H9 (cell line): ENCODE results near the gene CERS4. TPM values are rescaled to one million over a fixed set of nuclear protein-coding genes. Genes with fewer than 3 reads are reported as not detected.

Experiments used
- DNase-seq: peaks from one replicate; pipeline ENCODE4 v3.0.0-alpha.2; 2017
- H2AFZ ChIP-seq: one replicate; pipeline ENCODE4 v1.6.1; 2013; ENCODE audit warnings: mild to moderate bottlenecking, low read length, control low read depth, moderate library complexity
- H2AK5ac ChIP-seq: 2 replicates; pipeline ENCODE4 v1.6.1; 2013; ENCODE audit warnings: low read length, control low read depth, mixed read lengths; ENCODE audit not compliant: insufficient read length
- H2BK120ac ChIP-seq: one replicate; pipeline ENCODE4 v1.6.1; 2013; ENCODE audit warnings: low read depth, mild to moderate bottlenecking, low read length, control low read depth, inconsistent platforms; ENCODE audit not compliant: poor library complexity, severe bottlenecking
- H2BK12ac ChIP-seq: 2 replicates; pipeline ENCODE4 v1.6.1; 2013; ENCODE audit warnings: low read length, control low read depth, mixed read lengths, low read depth; ENCODE audit not compliant: insufficient read length
- H2BK15ac ChIP-seq: 2 replicates; pipeline ENCODE4 v1.6.1; 2013; ENCODE audit warnings: low read depth, low read length, control low read depth
- H2BK20ac ChIP-seq: one replicate; pipeline ENCODE4 v1.6.1; 2013; ENCODE audit warnings: low read depth, mild to moderate bottlenecking, low read length, control low read depth, inconsistent platforms; ENCODE audit not compliant: poor library complexity, severe bottlenecking
- H2BK5ac ChIP-seq: 2 replicates; pipeline ENCODE4 v1.6.1; 2013; ENCODE audit warnings: low read length, control low read depth, mixed read lengths; ENCODE audit not compliant: insufficient read length
- H3K14ac ChIP-seq: 2 replicates; pipeline ENCODE4 v1.6.1; 2013; ENCODE audit warnings: low read length, control low read depth; ENCODE audit not compliant: insufficient read depth
- H3K18ac ChIP-seq: 2 replicates; pipeline ENCODE4 v1.6.1; 2013; ENCODE audit warnings: low read depth, mild to moderate bottlenecking, mixed read lengths, low read length, control low read depth; ENCODE audit not compliant: insufficient read length
- H3K23ac ChIP-seq: 2 replicates; pipeline ENCODE4 v1.6.1; 2013; ENCODE audit warnings: low read length, control low read depth, mixed read lengths, low read depth; ENCODE audit not compliant: insufficient read length
- H3K23me2 ChIP-seq: 2 replicates; pipeline ENCODE4 v1.6.1; 2013; ENCODE audit warnings: low read depth, mild to moderate bottlenecking, mixed read lengths, low read length, control low read depth; ENCODE audit not compliant: insufficient read length, poor library complexity, severe bottlenecking
- H3K27ac ChIP-seq: 2 replicates; pipeline ENCODE4 v1.5.1; 2013; ENCODE audit warnings: low read length, control low read depth, mixed read lengths, low read depth; ENCODE audit not compliant: insufficient read length
- H3K27me3 ChIP-seq: 2 replicates; pipeline ENCODE4 v1.6.1; 2013; ENCODE audit warnings: low read length, control low read depth, inconsistent platforms; ENCODE audit not compliant: insufficient read depth
- H3K4ac ChIP-seq: 2 replicates; pipeline ENCODE4 v1.6.1; 2013; ENCODE audit warnings: low read depth, mild to moderate bottlenecking, control low read depth, inconsistent platforms, low read length, moderate library complexity
- H3K4me1 ChIP-seq: 2 replicates; pipeline ENCODE4 v1.6.1; 2013; ENCODE audit warnings: low read length, control low read depth, inconsistent platforms; ENCODE audit not compliant: insufficient read depth
- H3K4me2 ChIP-seq: 2 replicates; pipeline ENCODE4 v1.6.1; 2013; ENCODE audit warnings: low read length, control low read depth, mixed read lengths; ENCODE audit not compliant: insufficient read length, insufficient read depth
- H3K56ac ChIP-seq: 2 replicates; pipeline ENCODE4 v1.6.1; 2013; ENCODE audit warnings: low read depth, mild to moderate bottlenecking, mixed read lengths, low read length, control low read depth; ENCODE audit not compliant: insufficient read length
- H3K79me1 ChIP-seq: 2 replicates; pipeline ENCODE4 v1.6.1; 2013; ENCODE audit warnings: low read depth, mild to moderate bottlenecking, moderate library complexity, low read length, control low read depth, inconsistent platforms; ENCODE audit not compliant: insufficient read depth, poor library complexity, severe bottlenecking
- H3K79me2 ChIP-seq: 2 replicates; pipeline ENCODE4 v1.6.1; 2013; ENCODE audit warnings: low read length, control low read depth, inconsistent platforms; ENCODE audit not compliant: insufficient read depth
- H3K9ac ChIP-seq: 2 replicates; pipeline ENCODE4 v1.6.1; 2013; ENCODE audit warnings: low read length, control low read depth, mixed read lengths; ENCODE audit not compliant: insufficient read length; ENCODE audit errors: extremely low read depth
- H3K9me3 ChIP-seq: one replicate; pipeline ENCODE4 v1.6.1; 2013; ENCODE audit warnings: low read depth, low read length, inconsistent platforms; ENCODE audit not compliant: control insufficient read depth
- H3T11ph ChIP-seq: one replicate; pipeline ENCODE4 v1.6.1; 2013; ENCODE audit warnings: mild to moderate bottlenecking, low read length, control low read depth, inconsistent platforms
- H4K20me1 ChIP-seq: one replicate; pipeline ENCODE4 v1.6.1; 2013; ENCODE audit not compliant: control insufficient read depth, insufficient read length, insufficient read depth
- H4K5ac ChIP-seq: 2 replicates; pipeline ENCODE4 v1.6.1; 2013; ENCODE audit warnings: low read depth, mild to moderate bottlenecking, mixed read lengths, low read length, control low read depth; ENCODE audit not compliant: insufficient read length
- H4K8ac ChIP-seq: replicated peaks from 2 replicates; pipeline ENCODE4 v1.6.1; 2013; ENCODE audit warnings: low read length, control low read depth, mixed read lengths, low read depth; ENCODE audit not compliant: insufficient read length
- H4K91ac ChIP-seq: 2 replicates; pipeline ENCODE4 v1.6.1; 2013; ENCODE audit warnings: low read depth, mild to moderate bottlenecking, moderate library complexity, mixed read lengths, low read length, control low read depth; ENCODE audit not compliant: insufficient read length
- H3K27ac Mint-ChIP-seq, 3 experiments: 2 replicates in 2 of 3; 3 replicates in 1 of 3; pipeline ENCODE4 v1.8.0; 2020 to 2021; ENCODE audit warnings: mixed read lengths in 3 of 3, mild to moderate bottlenecking in 1 of 3, moderate library complexity in 1 of 3
- H3K27me3 Mint-ChIP-seq: 2 replicates; pipeline ENCODE4 v1.8.0; 2021; ENCODE audit warnings: low read depth, mild to moderate bottlenecking, moderate library complexity, mixed read lengths
- H3K36me3 Mint-ChIP-seq, 3 experiments: 2 replicates in 2 of 3; 3 replicates in 1 of 3; pipeline ENCODE4 v1.8.0; 2020 to 2021; ENCODE audit warnings: low read depth in 3 of 3, mixed read lengths in 3 of 3; ENCODE audit not compliant: insufficient read depth in 1 of 3
- H3K4me1 Mint-ChIP-seq, 2 experiments: 2 replicates each; pipeline ENCODE4 v1.8.0; 2020; ENCODE audit warnings: mixed read lengths in 2 of 2
- H3K4me3 Mint-ChIP-seq, 2 experiments: 2 replicates in 1 of 2; 3 replicates in 1 of 2; pipeline ENCODE4 v1.8.0; 2020 to 2021; ENCODE audit warnings: mild to moderate bottlenecking in 2 of 2, mixed read lengths in 2 of 2, moderate library complexity in 1 of 2
- H3K9me3 Mint-ChIP-seq, 2 experiments: 2 replicates in 1 of 2; 3 replicates in 1 of 2; pipeline ENCODE4 v1.8.0; 2020; ENCODE audit warnings: mild to moderate bottlenecking in 2 of 2, mixed read lengths in 2 of 2, moderate library complexity in 1 of 2
- WGBS: extraction: QIAGEN DNeasy Blood & Tissue Kit; methylation state at CpG from one replicate; pipeline ENCODE4 v1.1.7; 2013; ENCODE audit warnings: missing lambda C conversion rate, low lambda C conversion rate, mixed read lengths; ENCODE audit not compliant: insufficient read length; ENCODE audit errors: extremely low coverage; 5-methylcytosine and 5-hydroxymethylcytosine counted together
- total RNA-seq: library from RNA; stranded (reverse); gene quantifications from 2 replicates; pipeline ENCODE4 v1.2.1, GENCODE V29; 2021
- TF ChIP-seq, protein P1 (sequence below): fragments of 200-600 bp; sonication (generic); conservative IDR thresholded peaks from 3 replicates; pipeline ENCODE4 v1.8.0; 2021; ENCODE audit warnings: antibody characterized with exemption, mild to moderate bottlenecking

Gene CERS4
- total RNA-seq, 1 experiment from 2014 or later, result 62.6 TPM

DNA sequence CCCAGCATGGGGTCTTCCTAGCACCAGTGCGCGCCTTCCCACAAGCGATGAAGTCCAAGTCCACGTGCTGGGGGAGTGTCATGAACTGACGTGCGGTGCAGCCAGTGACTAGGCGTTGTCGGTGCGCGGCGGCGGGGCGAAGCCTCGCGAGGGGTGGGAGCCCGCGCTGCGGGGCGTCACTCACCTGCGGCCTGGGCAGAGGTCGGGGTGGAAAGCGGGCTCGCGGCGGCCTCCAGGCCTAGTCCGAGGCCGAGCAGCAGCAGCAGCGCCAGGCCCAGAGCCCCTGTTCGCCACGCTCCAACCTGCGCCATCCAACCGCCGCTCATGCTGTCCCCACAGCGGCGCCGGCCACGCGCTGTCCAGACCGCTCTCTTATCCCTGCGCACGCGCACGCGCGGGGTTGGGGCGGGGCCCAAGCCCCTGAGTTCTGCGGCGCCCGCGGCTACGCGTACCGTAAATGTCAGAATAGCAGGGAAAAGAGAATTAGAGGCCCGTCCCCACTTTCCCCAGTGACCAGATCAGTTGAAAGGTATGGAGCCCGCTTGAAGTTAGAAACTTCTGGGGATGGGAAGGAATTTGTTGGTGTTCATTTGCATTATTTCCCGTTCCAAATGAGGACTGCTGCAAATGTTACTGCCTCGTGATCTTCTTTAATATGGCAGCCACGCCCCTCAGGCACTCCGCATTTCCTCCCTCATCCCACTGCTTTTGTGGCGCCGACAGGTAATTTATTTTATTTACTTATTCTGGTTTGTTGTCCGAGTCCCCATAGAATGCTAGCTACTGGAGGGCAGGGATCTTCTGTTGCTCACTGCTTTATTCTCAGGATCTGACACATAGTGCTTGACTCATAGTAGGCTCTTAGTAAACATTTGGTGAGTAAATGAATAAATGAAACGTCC, 99.0 kb downstream of the CERS4 start, which contains the start of gene CD320:
CD320 (minus strand) TSS at position 394 of the 902 bp plus-strand sequence; CDS start at position 326, 68 bp downstream.
- DNase-seq, result peak; percentile 87
- Histone ChIP-seq H3T11ph (no peak within 1 kb of the TSS), H3K4me2 (peak within 1 kb of the TSS; percentile 92), H3K27ac (no peak within 1 kb of the TSS), H3K4ac (no peak within 1 kb of the TSS; the same call in 1 of the 2 replicates), H4K20me1 (no peaks in the 10 kb centered on the region), H2AFZ (no peak within 1 kb of the TSS), H2BK120ac (no peak within 1 kb of the TSS), H3K14ac (peak within 1 kb of the TSS; percentile 93), H3K56ac (no peak within 1 kb of the TSS), H3K27me3 (no peaks in the 10 kb centered on the region), H2AK5ac (no peak within 1 kb of the TSS), H4K91ac (peak within 1 kb of the TSS; percentile 2), H3K9ac (peak within 1 kb of the TSS; percentile 63), H4K8ac (no peak within 1 kb of the TSS), H3K23ac (no peak within 1 kb of the TSS), H2BK15ac (no peak within 1 kb of the TSS), H3K79me1 (no peaks in the 10 kb centered on the region), H2BK12ac (no peak within 1 kb of the TSS), H3K18ac (peak within 1 kb of the TSS; percentile 41), H2BK5ac (no peak within 1 kb of the TSS), H3K4me1 (no peaks in the 10 kb centered on the region), H4K5ac (no peak within 1 kb of the TSS), H2BK20ac (no peak within 1 kb of the TSS), H3K9me3 (no peaks in the 10 kb centered on the region), H3K79me2 (no peaks in the 10 kb centered on the region; the same call in 1 of the 2 replicates), H3K23me2 (peaks cover 11% of the 10 kb centered on the region)
- Mint-ChIP-seq H3K27me3 (no peaks in the 10 kb centered on the region), H3K4me3 (peak within 1 kb of the TSS; percentile 89 to 99), H3K9me3 (no peaks in the 10 kb centered on the region), H3K36me3 (peaks cover 28 to 31% (median 28%) of the 10 kb centered on the region in 3 experiments), H3K27ac (peak within 1 kb of the TSS; percentile 63 to 98 (median 94); a peak in 6 of 7 replicates), H3K4me1 (peaks cover 22 to 30% of the 10 kb centered on the region in 2 experiments)
- no CpG with 5 or more reads among the region's 63 CpGs for WGBS
- TF ChIP-seq, protein P1, sequence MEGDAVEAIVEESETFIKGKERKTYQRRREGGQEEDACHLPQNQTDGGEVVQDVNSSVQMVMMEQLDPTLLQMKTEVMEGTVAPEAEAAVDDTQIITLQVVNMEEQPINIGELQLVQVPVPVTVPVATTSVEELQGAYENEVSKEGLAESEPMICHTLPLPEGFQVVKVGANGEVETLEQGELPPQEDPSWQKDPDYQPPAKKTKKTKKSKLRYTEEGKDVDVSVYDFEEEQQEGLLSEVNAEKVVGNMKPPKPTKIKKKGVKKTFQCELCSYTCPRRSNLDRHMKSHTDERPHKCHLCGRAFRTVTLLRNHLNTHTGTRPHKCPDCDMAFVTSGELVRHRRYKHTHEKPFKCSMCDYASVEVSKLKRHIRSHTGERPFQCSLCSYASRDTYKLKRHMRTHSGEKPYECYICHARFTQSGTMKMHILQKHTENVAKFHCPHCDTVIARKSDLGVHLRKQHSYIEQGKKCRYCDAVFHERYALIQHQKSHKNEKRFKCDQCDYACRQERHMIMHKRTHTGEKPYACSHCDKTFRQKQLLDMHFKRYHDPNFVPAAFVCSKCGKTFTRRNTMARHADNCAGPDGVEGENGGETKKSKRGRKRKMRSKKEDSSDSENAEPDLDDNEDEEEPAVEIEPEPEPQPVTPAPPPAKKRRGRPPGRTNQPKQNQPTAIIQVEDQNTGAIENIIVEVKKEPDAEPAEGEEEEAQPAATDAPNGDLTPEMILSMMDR, result no peak
